ENCODE measurements around the gene PTGFR.
A peak's percentile ranks its signal among the peaks of the same experiment; 100 is the strongest.

Gene PTGFR

DNA sequence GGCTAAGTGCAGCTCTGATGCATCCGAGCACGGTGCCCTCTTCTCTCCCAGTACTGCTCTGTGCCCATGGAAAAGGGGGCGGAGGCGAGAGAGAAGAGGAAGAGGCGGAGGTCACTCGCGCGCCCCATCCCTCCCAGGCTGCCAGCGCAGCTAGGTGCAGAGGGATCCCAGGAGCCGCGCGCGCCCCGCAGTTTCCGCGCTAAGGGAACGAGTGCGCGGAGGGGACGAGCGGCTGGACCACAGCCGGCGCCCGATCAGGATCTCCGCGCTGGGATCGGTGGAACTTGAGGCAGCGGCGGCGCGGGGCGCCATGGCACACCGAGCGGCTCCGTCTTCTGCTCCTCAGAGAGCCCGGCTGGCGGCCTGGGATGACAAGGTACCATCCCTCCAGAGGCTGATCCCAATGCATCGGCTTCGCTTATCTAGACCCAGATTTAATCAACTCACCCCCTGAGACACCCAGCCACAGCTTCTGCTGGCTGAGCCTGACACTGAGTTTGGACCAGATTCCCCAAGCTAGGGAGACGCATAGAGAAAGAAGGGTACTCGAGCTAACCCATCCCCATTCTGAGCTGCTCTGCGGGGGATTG, at the start of gene PTGFR:
TSS of gene PTGFR (plus strand) at position 114 of the 590 bp plus-strand sequence. CDS start 1,770 bp downstream, outside the sequence.
- DNase-seq (ENCODE audit: low spot score) = peak; percentile 68
- no peak for FAIRE-seq

GRCh38 chr1:78441921-78442320, 48.9 kb upstream of the PTGFR start:
- DNase-seq (ENCODE audit: low spot score) = peak; percentile 8
- no peak for FAIRE-seq

- no peak for DNase-seq (ENCODE audit: low spot score)
- FAIRE-seq = no peak
Measured at GRCh38 chr1:78447086-78447485, 43.7 kb upstream of the PTGFR start.

DNA sequence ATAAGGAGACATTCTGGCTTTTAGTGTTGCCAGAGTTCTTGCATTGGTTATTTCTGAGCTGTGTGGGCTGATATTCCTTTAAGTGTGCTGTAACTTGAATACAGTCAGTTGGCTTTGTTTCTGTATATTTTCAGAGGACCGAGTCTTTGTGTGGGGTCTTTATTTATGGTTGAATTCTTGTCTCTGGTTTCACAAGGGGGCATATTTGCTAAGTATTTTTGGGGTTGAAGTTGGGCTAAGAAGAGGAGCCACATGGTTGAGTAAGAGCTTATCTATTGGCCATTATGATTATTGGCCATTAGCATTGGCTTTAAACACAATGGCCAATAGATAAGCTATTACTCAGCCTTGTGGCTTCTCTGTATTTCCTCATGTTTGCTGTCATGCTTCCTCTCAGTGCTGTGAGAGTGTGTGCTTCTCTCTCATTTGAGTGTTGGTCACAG, 26.3 kb upstream of the PTGFR start:
- DNase-seq (ENCODE audit: low spot score) = no peak

GRCh38 chr1:78465143-78465542, 25.6 kb upstream of the PTGFR start:
- DNase-seq (ENCODE audit: low spot score) = no peak
- no peak for FAIRE-seq

More for the DNA sequence above, 26.3 kb upstream of the PTGFR start:
- no peak for FAIRE-seq

DNA sequence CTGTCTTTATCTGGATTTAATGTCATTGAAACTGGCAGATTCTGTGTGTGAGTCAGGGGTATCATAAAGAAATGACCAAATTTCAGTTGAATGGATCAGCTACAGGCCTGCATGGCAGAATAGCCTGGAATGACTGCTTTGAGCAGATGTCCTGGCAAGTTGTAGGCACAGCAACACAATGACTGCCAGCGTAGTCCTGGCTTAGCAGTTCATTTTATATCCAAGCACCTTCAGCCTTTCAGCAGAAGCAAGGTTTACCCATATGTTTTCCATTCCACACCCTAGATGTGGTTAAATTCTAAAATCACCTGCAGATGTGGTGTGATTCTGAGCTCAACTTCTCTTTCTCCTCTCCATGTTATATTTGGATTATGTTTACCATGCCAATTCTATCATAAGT, 22.3 kb upstream of the PTGFR start:
- FAIRE-seq (no peak), DNase-seq (ENCODE audit: low spot score) (no peak)

DNA sequence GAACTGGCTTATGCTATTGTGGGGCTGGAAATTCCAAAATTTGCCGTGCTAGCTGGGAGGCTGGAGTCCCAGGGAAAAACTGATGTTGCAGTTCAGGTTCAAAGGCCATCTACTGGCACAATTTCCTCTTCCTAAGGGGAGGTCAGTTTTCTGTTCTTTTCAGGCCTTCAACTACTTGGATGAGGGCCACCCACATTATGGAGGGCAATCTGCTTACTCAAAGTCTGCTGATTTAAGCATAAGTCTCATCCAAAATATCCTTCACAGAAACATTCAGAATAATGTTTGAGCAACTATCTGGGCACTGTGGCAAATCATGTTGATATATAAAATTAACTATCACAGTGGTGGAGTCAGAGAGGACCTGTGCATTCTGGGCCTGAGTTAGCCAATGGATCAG, 21.2 kb upstream of the PTGFR start:
- FAIRE-seq (no peak), DNase-seq (ENCODE audit: low spot score) (no peak)

DNA sequence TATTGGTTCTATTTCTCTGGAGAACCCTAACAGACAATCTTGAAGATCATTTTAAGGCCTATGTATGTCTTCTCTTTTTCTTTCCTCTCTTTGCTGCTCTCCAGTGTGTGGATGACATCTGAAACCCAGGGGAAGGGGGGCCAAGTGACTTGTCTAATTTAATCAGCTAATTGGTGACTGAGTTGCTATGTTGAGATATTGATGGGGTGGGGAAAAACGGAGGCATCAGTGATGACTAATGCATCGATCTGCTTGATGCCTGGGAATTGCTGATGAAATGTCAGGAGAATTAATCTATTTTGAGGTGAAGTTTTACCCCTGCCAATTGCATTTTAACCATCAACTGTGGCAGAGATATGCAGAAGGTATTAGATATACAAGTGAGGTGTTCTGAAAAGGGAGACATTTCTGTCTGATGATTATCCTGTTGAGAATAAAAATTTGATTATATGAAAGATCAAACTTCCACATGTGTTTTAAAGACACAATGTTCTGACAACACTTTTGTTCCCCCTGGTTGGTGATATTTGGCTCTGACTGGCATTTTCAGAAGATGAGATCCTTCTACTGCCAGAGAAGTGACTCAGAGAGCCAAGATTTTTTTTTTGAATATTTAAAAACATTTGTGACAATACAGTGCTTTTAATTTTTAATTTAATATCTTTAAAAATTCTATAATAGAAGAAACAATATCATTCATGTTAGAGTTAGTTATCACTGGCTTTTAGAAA, 18.7 kb upstream of the PTGFR start:
- DNase-seq (ENCODE audit: low spot score) (no peak), FAIRE-seq (no peak)

DNA sequence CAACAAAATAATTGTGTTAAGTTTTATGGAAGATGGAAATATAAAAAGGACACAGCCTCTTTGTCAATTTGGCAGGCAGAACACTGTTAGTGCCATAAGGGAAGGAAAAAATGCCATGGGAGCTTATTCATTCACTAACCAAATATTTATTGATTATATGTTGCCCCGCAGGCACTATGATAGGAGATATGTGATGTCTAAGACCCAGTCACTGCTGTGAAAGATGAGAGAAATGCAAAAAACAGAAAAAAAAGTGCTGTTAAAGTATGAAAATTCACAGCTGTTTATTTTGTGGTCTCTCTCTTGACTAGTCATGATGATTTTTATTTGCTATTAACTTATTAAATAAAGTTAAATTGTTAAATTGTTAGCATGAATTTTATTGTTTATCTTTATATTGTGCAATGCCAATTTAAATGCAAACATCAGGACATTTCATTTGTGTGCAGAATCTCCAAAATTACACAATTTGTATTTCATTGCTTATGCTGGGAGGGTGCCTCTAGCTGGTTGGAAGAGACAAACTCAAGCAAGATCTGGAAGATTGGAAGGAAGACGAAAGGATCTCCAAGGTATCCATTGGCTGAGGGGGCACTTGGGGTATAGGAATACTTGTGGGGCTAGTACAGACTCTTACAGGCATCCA, 17.8 kb upstream of the PTGFR start:
- FAIRE-seq (no peak), DNase-seq (ENCODE audit: low spot score) (no peak)

DNA sequence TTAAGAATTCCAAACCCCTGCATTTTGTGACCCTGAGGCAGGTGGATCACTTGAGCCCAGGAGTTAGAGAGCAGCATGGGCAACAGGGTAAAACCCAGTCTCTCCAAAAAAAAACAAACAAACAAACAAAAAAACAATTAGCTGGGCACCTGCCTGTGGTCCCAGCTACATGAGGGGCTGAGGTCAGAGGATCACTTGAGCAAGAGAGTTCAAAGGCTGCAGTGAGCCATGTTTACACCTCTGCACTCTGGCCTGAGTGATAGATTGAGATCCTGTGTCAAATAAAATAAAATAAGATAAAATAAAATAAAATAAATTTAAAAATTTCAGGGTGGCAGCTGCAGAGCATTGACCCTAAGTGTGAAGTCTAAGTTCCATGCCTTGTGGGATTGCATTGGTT, 16.7 kb upstream of the PTGFR start:
- DNase-seq (ENCODE audit: low spot score) = no peak
- FAIRE-seq = no peak

DNA sequence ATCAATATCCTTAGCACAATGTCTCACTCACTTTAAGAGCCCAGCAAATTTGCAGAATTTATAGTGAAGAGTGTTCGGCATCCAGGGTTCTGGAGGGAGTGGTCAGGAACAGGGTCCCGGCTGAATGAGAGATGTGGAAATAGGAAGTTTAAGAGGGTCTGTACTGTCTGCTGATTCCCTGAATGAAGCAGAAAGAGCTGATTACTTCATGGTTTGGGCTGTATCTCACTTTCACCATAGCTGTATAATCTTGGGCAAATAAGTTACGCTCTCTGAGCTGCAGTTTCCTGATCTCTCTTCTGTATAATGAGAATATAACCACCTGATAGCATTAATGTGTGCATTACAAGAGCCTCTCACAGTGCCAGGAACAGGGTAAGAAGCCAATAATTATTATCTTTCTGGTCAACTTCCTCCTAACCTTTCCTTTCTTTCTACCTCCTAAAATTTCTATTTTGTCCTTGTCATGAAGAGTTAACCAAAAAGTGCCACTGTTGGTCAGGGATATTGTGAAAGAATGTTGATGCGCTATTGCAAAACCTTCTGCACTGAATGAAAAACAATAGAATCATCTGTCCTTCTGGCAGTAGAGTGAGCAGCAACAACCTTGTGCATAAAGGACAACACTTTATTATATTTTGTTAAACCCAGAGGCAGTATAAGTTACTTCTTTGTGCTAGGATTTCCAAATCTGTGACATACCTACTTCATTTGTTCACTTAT, 14.7 kb upstream of the PTGFR start:
- no peak for FAIRE-seq
- no peak for DNase-seq (ENCODE audit: low spot score)

DNA sequence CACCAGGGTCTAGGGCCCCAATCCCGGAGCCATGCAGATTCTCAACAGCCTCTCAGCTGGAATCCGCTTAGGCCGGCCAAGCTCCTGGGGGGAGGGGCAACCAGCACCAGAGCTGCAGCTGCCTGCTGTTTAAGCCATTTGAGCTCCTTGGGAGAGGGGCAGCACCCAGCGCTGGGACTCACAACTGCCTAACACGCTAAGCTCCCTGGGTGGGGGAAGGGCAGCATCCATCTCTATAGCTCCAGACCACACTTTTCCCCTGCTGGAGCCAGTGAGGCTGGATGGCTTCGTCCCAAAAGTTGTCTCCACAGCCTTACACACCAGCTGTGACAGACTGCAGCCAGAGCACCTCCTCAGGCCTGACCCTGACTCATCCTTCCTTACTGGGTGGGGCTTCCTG, 6.9 kb upstream of the PTGFR start:
- no peak for FAIRE-seq
- DNase-seq (ENCODE audit: low spot score) = no peak

DNA sequence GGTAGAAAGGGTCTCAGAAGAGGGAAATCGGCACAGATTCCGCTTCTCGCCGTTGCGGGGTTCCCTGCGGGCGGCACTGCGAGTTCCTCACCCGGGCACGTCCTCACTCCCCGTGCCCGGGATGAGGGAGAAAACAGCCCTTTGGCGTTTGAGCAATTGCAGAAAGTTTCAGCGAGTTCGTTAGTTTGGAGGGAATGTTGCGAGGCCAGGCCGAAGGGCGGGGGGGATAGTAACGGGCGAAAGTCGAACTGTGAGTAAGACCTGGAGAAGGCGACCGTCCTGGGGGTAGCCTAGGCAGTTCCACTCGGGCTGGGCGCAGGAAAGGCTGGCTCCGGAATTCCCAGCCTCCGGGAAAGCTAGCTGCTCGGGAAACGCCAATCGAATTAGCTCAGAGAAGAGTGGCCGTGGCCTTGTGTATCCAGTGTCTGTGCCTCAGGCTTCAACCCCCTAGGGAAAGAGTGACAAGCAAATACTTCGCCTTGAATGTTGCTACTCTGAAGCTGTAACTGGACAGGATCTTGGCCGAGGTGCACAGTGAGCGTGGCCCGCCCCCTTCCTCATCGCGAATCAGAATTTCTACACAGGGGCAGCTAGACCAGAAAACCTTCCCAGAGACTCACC, 787 bp downstream of the PTGFR start:
- DNase-seq (ENCODE audit: low spot score) = peak; percentile 47
- no peak for FAIRE-seq

DNA sequence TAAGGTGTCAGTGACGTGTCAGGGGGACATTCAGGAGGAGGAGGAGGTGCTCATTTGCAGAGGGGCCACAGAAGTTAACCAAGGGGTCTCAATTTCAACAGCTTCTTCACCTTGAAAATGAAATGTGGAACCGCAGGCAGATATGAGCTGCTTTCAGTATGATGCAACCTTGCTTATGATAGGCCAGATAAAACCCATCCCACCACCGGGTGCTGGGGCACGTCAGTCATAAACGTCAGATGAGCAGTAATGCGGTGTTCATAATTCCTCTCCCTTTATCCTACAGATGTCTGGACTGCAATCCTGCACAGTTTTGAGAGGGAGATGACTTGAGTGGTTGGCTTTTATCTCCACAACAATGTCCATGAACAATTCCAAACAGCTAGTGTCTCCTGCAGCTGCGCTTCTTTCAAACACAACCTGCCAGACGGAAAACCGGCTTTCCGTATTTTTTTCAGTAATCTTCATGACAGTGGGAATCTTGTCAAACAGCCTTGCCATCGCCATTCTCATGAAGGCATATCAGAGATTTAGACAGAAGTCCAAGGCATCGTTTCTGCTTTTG, 1.7 kb downstream of the PTGFR start:
- no peak for DNase-seq (ENCODE audit: low spot score)
- peak; percentile 23 for FAIRE-seq

DNA sequence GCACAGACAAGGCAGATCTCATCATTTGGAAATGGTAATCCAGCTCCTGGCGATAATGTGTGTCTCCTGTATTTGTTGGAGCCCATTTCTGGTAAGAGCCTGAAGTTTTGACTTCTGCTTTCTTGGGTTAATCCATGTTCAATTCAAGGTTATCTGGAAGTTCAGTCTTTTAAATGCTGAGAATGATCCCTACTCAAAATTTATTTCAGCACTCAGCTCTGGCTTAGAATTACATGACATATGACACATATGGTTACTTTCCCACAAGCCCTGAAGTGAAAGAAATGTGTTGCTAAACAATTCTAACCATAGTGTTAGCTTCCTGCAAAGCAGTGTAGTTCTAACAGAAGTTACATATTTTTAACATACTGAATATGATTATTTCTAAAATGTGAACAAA, 2.7 kb downstream of the PTGFR start:
- FAIRE-seq (no peak), DNase-seq (ENCODE audit: low spot score) (no peak)

GRCh38 chr1:78497201-78497600, 6.4 kb downstream of the PTGFR start:
- DNase-seq (ENCODE audit: low spot score) = no peak
- FAIRE-seq = no peak

- FAIRE-seq (no peak), DNase-seq (ENCODE audit: low spot score) (no peak)
Measured at GRCh38 chr1:78500529-78500928, 9.8 kb downstream of the PTGFR start.

- DNase-seq (ENCODE audit: low spot score) = no peak
- FAIRE-seq = no peak
Measured at GRCh38 chr1:78501203-78501602, 10.4 kb downstream of the PTGFR start.

GRCh38 chr1:78511334-78511733, 20.6 kb downstream of the PTGFR start:
- FAIRE-seq (no peak), DNase-seq (ENCODE audit: low spot score) (no peak)

DNA sequence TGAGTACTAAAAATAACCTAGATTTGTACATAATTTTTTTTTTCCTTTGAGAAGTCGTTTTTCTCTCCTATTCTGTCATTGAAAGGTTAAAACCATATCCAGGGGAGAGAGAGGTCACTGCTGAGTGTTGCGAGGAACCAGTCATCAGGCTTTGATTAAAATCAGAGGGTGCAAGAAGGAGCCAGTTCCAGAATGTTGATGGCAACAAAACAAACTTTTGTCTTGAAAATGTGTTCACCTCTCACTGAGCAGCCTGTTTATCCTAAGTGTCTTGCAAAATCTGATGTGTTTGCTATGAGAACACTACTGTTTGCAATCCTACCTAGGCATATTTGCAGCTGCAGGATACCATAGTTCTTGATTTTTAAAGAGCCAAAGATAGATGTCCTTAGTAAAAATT, 25.9 kb downstream of the PTGFR start:
- FAIRE-seq = no peak
- no peak for DNase-seq (ENCODE audit: low spot score)

DNA sequence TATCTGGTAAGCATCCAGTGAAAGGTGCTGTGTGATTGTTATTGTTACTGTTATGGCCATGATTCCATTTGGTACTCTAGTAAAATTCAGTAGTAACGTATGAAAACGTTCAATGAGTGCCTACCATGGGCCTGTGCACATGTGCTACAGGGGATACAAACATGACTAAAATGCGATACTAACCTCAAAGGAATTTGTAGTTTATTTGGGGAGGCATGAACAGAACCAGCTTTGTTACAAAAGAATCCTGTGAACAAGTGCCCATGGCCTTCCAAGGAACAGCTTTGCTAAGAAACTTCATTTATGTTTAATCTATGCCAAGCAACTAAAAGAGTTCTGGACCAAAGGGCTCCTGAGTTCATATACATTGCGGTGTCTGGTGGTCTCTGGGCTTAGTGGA, 28.7 kb downstream of the PTGFR start:
- peak; percentile 50 for FAIRE-seq
- DNase-seq (ENCODE audit: low spot score) = peak; percentile 6
